ENCODE results near the gene SPSB4. TPM values are rescaled to one million over a fixed set of nuclear protein-coding genes. Genes with fewer than 3 reads are reported as not detected.
"Not testable (repeated sequence)": the region's sequence is repeated elsewhere in the genome, so short reads cannot be mapped to it uniquely, and the experiment has no call there.

The SPSB4 gene
- 21.0 TPM for polyA plus RNA-seq (2013, experiment 1 of 2)
- 20.6 TPM for polyA plus RNA-seq (2013, experiment 2 of 2)

GRCh38 chr3:141050576-141051442, at the start of gene SPSB4:
TSS of gene SPSB4 (plus strand) at chr3:141051347. CDS start at chr3:141066105, 14,758 bp downstream.
- Histone ChIP-seq H3K27ac (ENCODE audit: low read depth, low read length) (peak within 1 kb of the TSS; percentile 74; the same call in 1 of the 2 replicates), H3K9me3 (ENCODE audit: insufficient read depth, low read depth, low read length) (no peaks in the 10 kb centered on the region), H3K4me3 (ENCODE audit: low read length) (peak within 1 kb of the TSS; percentile 85), H3K27me3 (ENCODE audit: insufficient read depth, low read length) (peaks cover 49% of the 10 kb centered on the region), H3K9ac (ENCODE audit: low read depth, low read length) (peak within 1 kb of the TSS; percentile 76), H3K4me1 (ENCODE audit: insufficient read depth, low read length) (peaks cover 3% of the 10 kb centered on the region; the same call in 1 of the 2 replicates), H3K36me3 (ENCODE audit: insufficient read depth, low read length) (no peaks in the 10 kb centered on the region)
- WGBS = 3% methylated on average over 68 of the region's 68 CpGs

GRCh38 chr3:141006344-141006743, 44.8 kb upstream of the SPSB4 start:
- Histone ChIP-seq H3K4me3 (ENCODE audit: low read length) (no peak overlapping the region), H3K27ac (ENCODE audit: low read depth, low read length) (no peak overlapping the region), H3K27me3 (ENCODE audit: insufficient read depth, low read length) (peaks cover 4% of the 10 kb centered on the region; the same call in 1 of the 2 replicates), H3K36me3 (ENCODE audit: insufficient read depth, low read length) (no peaks in the 10 kb centered on the region), H3K4me1 (ENCODE audit: insufficient read depth, low read length) (no peaks in the 10 kb centered on the region), H3K9me3 (ENCODE audit: insufficient read depth, low read depth, low read length) (no peaks in the 10 kb centered on the region), H3K9ac (ENCODE audit: low read depth, low read length) (no peak overlapping the region)
- 100% methylated on average over 1 of the region's 1 CpG for WGBS

GRCh38 chr3:141009496-141009895, 41.7 kb upstream of the SPSB4 start:
- peaks cover 4% of the 10 kb centered on the region; the same call in 1 of the 2 replicates for H3K27me3 ChIP-seq (ENCODE audit: insufficient read depth, low read length)
- peaks cover 13% of the 10 kb centered on the region for H3K4me1 ChIP-seq (ENCODE audit: insufficient read depth, low read length)
- H3K9ac ChIP-seq (ENCODE audit: low read depth, low read length) = no peak overlapping the region
- H3K4me3 ChIP-seq (ENCODE audit: low read length) = no peak overlapping the region
- H3K36me3 ChIP-seq (ENCODE audit: insufficient read depth, low read length) = no peaks in the 10 kb centered on the region
- no peak overlapping the region for H3K27ac ChIP-seq (ENCODE audit: low read depth, low read length)
- 92% methylated on average over 3 of the region's 3 CpGs for WGBS
- no peaks in the 10 kb centered on the region for H3K9me3 ChIP-seq (ENCODE audit: insufficient read depth, low read depth, low read length)

GRCh38 chr3:141011232-141011996, 39.7 kb upstream of the SPSB4 start:
- WGBS = 20% methylated on average over 13 of the region's 13 CpGs
- H3K27ac ChIP-seq (ENCODE audit: low read depth, low read length) = no peak overlapping the region
- peaks cover 4% of the 10 kb centered on the region; the same call in 1 of the 2 replicates for H3K27me3 ChIP-seq (ENCODE audit: insufficient read depth, low read length)
- H3K9ac ChIP-seq (ENCODE audit: low read depth, low read length) = no peak overlapping the region
- H3K4me1 ChIP-seq (ENCODE audit: insufficient read depth, low read length) = peaks cover 16% of the 10 kb centered on the region
- H3K9me3 ChIP-seq (ENCODE audit: insufficient read depth, low read depth, low read length) = no peaks in the 10 kb centered on the region
- no peak overlapping the region for H3K4me3 ChIP-seq (ENCODE audit: low read length)
- H3K36me3 ChIP-seq (ENCODE audit: insufficient read depth, low read length) = no peaks in the 10 kb centered on the region

DNA sequence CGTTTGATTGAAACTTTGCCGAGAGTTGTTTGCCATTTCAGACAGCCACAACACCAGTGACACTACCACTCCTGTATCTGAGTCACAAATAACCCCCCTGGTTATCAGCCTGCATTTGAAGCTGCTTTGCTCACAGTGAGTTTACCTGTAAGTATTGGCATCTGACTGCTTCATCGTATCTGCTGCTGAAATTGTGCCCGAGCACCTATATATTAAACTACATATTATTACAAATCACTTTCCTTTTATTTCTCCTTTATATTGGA, 39.2 kb upstream of the SPSB4 start:
- Histone ChIP-seq H3K36me3 (ENCODE audit: insufficient read depth, low read length) (no peaks in the 10 kb centered on the region), H3K4me3 (ENCODE audit: low read length) (no peak overlapping the region), H3K4me1 (ENCODE audit: insufficient read depth, low read length) (peaks cover 16% of the 10 kb centered on the region), H3K27ac (ENCODE audit: low read depth, low read length) (no peak overlapping the region), H3K9me3 (ENCODE audit: insufficient read depth, low read depth, low read length) (no peaks in the 10 kb centered on the region), H3K27me3 (ENCODE audit: insufficient read depth, low read length) (peaks cover 4% of the 10 kb centered on the region; the same call in 1 of the 2 replicates), H3K9ac (ENCODE audit: low read depth, low read length) (no peak overlapping the region)
- WGBS = 87% methylated on average over 4 of the region's 4 CpGs

DNA sequence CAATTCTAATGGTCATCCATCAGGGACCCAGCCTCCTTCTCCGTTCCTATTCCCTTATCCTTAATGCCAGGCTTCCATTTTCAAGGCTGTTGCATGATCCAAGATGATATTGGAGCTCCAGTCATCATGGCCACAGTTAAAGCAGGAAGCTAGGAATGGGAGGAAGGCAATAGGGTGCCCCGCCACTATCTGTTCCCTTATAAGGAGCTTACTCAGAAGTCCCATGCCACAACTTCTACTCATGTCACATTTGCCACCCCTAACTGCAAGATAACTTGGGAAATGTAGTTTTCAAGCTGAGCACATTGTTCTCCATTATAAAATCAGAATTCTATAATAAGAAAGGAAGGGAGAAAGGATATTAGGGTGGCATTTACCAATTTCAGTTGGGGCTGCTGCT, 38.6 kb upstream of the SPSB4 start:
- H3K4me1 ChIP-seq (ENCODE audit: insufficient read depth, low read length) = peaks cover 16% of the 10 kb centered on the region
- no peaks in the 10 kb centered on the region for H3K36me3 ChIP-seq (ENCODE audit: insufficient read depth, low read length)
- H3K27me3 ChIP-seq (ENCODE audit: insufficient read depth, low read length) = peaks cover 4% of the 10 kb centered on the region; the same call in 1 of the 2 replicates
- no peak overlapping the region for H3K9ac ChIP-seq (ENCODE audit: low read depth, low read length)
- no peaks in the 10 kb centered on the region for H3K9me3 ChIP-seq (ENCODE audit: insufficient read depth, low read depth, low read length)
- H3K27ac ChIP-seq (ENCODE audit: low read depth, low read length) = no peak overlapping the region
- WGBS = 92% methylated on average over 2 of the region's 2 CpGs
- H3K4me3 ChIP-seq (ENCODE audit: low read length) = no peak overlapping the region

DNA sequence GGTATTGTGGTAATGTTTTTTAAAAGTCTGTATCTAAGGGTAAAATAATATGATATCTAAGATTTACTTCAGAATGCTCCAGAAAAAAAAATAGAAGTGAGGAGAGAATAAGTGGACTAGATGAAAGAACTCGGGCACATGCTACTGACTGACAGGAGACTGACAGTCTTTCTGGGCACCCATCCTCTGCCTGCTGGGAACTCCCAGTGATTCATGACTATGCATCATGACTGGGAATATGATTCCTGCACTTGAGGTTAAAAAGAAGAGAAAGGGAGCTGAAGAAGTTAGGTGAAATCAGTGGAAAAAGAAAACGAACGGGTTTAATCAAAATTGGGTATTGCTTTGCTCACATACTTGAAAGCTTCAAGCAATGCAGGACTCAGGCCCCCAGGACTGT, 35.7 kb upstream of the SPSB4 start:
- Histone ChIP-seq H3K27ac (ENCODE audit: low read depth, low read length) (no peak overlapping the region), H3K4me3 (ENCODE audit: low read length) (no peak overlapping the region), H3K27me3 (ENCODE audit: insufficient read depth, low read length) (peaks cover 4% of the 10 kb centered on the region; the same call in 1 of the 2 replicates), H3K4me1 (ENCODE audit: insufficient read depth, low read length) (peaks cover 16% of the 10 kb centered on the region), H3K36me3 (ENCODE audit: insufficient read depth, low read length) (no peaks in the 10 kb centered on the region), H3K9ac (ENCODE audit: low read depth, low read length) (no peak overlapping the region), H3K9me3 (ENCODE audit: insufficient read depth, low read depth, low read length) (no peaks in the 10 kb centered on the region)
- 86% methylated on average over 3 of the region's 3 CpGs for WGBS

- H3K27me3 ChIP-seq (ENCODE audit: insufficient read depth, low read length); H3K4me1 ChIP-seq (ENCODE audit: insufficient read depth, low read length); H3K9me3 ChIP-seq (ENCODE audit: insufficient read depth, low read depth, low read length); H3K36me3 ChIP-seq (ENCODE audit: insufficient read depth, low read length); H3K4me3 ChIP-seq (ENCODE audit: low read length); H3K9ac ChIP-seq (ENCODE audit: low read depth, low read length); H3K27ac ChIP-seq (ENCODE audit: low read depth, low read length): not testable (repeated sequence)
- WGBS = 92% methylated on average over 20 of the region's 23 CpGs
Measured at GRCh38 chr3:141017366-141018322, 33.5 kb upstream of the SPSB4 start.

DNA sequence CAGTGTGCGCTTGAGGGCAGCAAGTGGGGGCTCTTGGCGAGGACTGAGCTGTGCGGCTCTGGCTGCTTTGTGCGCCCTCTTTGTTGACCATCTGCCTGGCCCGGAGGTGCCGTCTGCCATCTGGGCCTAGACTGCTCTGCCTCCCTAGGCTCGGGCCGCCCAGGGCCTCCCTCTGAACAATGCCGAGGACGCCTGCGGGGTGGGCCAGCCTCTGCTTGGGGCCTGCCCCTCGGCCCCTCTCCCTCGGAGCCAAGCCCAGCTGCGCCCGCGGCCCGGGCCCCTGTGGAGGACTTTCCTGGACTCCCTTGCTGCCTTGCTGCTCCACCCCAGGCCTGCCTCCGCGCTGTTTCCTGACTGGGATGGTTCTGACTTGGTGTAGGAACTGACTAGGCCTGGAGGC, 31.9 kb upstream of the SPSB4 start:
- Histone ChIP-seq H3K27ac (ENCODE audit: low read depth, low read length) (no peak overlapping the region), H3K4me3 (ENCODE audit: low read length) (no peak overlapping the region), H3K4me1 (ENCODE audit: insufficient read depth, low read length) (0 out of 2 replicates have a peak, but pooled peaks cover 3% of the 10 kb centered on the region), H3K36me3 (ENCODE audit: insufficient read depth, low read length) (no peaks in the 10 kb centered on the region), H3K9ac (ENCODE audit: low read depth, low read length) (no peak overlapping the region), H3K27me3 (ENCODE audit: insufficient read depth, low read length) (no peaks in the 10 kb centered on the region; the same call in 1 of the 2 replicates), H3K9me3 (ENCODE audit: insufficient read depth, low read depth, low read length) (no peaks in the 10 kb centered on the region)
- WGBS = 94% methylated on average over 19 of the region's 19 CpGs

GRCh38 chr3:141020143-141020830, 30.9 kb upstream of the SPSB4 start:
- Histone ChIP-seq H3K27ac (ENCODE audit: low read depth, low read length) (no peak overlapping the region), H3K9ac (ENCODE audit: low read depth, low read length) (no peak overlapping the region), H3K9me3 (ENCODE audit: insufficient read depth, low read depth, low read length) (no peaks in the 10 kb centered on the region), H3K27me3 (ENCODE audit: insufficient read depth, low read length) (no peaks in the 10 kb centered on the region; the same call in 1 of the 2 replicates), H3K36me3 (ENCODE audit: insufficient read depth, low read length) (no peaks in the 10 kb centered on the region), H3K4me1 (ENCODE audit: insufficient read depth, low read length) (0 out of 2 replicates have a peak, but pooled peaks cover 3% of the 10 kb centered on the region), H3K4me3 (ENCODE audit: low read length) (no peak overlapping the region)
- 93% methylated on average over 5 of the region's 5 CpGs for WGBS

Measured in HUES64 (cell line).